ENCODE measurements around the gene TXNL1.
A peak's percentile ranks its signal among the peaks of the same experiment; 100 is the strongest.
"Not testable (repeated sequence)": the region's sequence is repeated elsewhere in the genome, so short reads cannot be mapped to it uniquely, and the experiment has no call there.

Gene TXNL1

DNA sequence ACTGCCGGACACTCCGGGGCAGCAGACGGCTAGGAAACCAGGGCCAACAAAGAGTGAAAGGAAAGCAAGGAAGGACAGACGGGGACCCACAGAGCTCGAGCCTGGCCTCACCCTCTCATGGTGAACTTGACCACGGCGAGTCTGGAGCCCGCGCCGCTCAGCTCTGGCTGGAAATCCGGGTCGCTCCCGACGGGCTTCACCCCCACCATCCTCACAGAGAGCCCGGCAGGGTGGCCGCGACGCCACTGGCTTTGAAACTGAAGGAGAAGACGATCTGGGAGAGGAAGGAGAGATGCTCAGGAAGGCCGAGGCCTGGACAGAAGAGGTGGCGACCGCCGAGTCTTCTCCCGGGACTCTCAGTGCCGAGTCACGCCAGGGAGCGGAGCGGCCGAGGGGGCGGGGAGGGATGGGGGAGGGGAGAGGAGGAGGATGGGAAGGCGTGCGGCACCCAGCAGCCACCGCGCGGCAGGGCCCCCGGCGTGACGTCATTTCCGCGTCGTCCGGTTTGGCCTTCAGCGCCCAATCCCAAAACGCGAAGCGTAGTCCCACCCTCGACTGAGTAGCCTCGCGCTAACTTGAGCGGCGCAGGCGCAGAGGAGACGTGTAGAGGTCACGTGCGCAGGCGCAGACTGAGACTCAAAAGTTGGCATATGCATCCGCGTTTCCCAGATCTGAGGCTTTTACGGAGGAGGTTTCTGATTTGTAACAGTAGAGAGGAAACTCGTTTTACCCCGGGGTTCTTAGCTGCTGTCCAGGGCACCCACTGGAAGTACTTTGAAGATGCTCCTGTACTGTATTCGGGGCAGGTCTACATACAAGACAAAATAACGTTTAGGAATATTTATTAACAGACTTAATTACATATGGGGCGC is at the start of gene TXNL1:
Gene TXNL1, minus strand, starts transcription at position 361 of the 872 bp plus-strand sequence. Its CDS starts 152 bp downstream, at position 209.
- peak; percentile 98 for DNase-seq
- in situ Hi-C loops (cut with HindIII; ENCODE audit: low pct_ligation_motif_present, low pct_unique_long_range_greater_than_20kb, low sequenced_read_pairs) = no loop called here

DNA sequence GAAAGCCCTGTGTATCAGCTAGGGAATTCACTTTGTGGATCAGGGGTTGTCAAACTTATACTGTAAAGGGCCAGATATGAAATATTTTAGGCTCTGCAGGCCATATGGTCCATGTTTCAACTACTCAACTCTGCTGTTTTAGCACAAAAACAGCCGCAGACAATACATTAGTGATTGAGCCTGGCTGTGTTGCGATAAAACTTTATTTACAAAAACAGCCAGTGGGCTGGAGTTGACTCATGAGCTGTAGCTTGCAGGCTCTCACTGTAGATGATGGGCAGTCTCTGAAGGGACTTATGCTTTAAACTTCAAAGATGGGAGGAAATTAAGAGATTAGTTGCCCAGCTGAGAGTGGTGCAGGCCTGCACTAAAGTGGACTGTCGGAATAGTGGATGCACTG is 45.9 kb upstream of the TXNL1 start:
- no peak for DNase-seq
- in situ Hi-C loops (cut with HindIII; ENCODE audit: low pct_ligation_motif_present, low pct_unique_long_range_greater_than_20kb, low sequenced_read_pairs) = no loop called here

DNA sequence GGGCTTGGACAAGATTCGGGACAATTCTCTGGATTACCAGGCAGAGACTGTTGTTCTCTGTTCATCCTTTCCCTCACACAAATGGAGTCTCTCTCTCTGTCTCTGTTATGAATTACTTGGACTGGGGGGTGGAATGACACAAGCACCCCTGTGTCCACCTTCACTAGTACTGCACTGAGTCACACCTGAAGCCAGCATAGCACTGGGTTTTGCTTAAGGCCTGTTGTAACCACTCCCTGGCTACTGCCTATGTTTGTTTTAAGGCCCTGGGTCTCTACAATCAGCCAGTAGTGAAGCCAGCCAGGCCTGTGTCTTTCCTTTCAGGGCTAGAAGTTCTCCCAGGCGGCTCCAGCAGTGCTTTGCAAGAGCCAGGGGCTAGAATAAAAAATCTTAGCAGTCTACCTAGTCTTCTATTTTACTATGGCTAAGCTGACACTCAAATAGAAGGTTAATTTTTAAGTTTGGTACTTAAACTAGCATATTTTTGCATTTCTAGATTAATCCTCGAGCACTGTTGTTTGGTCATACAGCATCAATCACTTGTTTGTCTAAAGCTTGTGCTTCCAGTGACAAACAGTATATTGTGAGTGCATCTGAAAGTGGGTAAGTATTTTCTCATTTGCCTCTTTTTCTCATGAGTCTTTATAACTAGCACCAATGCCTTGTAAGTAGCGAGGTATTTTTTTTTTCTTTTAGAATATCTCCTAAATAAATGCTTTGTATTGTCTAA is 40.6 kb upstream of the TXNL1 start:
- DNase-seq = no peak
- in situ Hi-C loops (cut with HindIII; ENCODE audit: low pct_ligation_motif_present, low pct_unique_long_range_greater_than_20kb, low sequenced_read_pairs) = no loop called here

DNA sequence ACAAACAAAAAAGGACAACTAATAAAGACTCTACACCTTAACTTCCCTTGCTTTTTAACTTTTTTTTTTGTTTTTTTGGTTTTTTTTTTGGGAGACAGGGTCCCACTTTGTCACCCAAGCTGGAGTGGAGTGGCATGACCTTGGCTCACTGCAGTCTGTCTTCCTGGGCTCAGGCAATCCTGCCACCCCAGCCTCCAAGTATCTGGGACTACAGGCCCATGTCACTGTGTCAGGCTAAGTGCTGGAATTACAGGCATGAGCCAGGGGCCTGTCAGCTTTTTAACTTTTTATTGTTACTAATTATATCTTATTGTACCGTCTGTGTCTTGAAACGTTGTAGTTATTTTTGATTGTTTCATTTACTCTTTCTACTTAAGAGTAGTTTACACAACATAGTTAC is 38.2 kb upstream of the TXNL1 start:
- in situ Hi-C loops (cut with HindIII; ENCODE audit: low pct_ligation_motif_present, low pct_unique_long_range_greater_than_20kb, low sequenced_read_pairs) = no loop called here
- no peak for DNase-seq

DNA sequence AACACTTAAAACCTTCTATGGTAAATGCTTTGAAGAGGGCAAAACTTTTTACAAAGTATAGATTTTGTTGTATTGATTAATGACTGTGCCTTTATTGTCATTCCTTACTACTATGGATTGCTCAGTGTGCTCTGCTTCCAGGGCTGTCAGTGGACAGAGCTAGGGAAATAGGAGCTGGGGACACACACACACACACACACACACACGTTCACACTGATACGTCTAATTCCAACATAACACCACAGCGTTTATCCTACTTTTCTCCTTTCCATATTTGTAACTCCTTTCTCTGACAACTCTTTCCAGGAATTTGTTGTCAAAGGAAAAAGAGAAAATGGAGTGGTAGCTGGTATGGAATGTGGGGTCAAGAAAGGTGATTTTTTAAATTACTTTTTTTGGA is 34.6 kb upstream of the TXNL1 start:
- no peak for DNase-seq
- in situ Hi-C loops (cut with HindIII; ENCODE audit: low pct_ligation_motif_present, low pct_unique_long_range_greater_than_20kb, low sequenced_read_pairs) = no loop called here

DNA sequence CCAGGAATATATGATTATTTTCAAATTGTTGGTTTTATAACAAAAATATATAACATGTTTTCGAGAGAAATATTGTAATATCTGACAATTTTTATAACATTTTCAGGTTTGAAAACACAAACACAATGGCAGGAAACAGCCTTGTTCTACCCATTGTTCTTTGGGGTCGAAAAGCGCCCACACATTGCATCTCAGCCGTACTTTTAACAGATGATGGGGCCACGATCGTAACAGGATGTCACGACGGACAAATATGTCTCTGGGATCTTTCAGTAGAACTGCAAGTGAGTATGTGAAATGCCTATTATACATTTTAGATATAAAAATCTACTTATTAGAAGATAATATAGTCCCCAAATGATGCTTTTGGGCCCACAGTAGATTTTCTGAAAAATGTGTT is 34.0 kb upstream of the TXNL1 start:
- in situ Hi-C loops (cut with HindIII; ENCODE audit: low pct_ligation_motif_present, low pct_unique_long_range_greater_than_20kb, low sequenced_read_pairs) = no loop called here
- DNase-seq = no peak

DNA sequence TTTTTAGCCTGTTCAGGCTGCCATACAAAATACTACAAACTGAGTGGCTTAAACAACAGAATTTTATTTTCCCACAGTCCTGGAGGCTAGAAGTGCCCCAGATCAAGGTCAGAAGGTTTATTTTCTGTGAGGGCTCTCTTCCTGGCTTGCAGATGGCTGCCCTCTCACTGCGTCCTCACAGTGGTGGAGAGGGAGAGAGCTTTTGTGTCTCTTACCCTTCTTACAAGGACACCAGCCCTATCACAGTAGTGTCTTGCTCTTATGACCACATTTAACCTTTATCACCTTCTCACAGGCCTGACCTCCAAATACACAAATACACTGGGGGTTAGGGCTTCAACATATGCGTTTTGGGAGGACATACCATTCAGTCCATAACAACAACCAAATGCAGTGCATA is 24.5 kb upstream of the TXNL1 start:
- DNase-seq = no peak
- in situ Hi-C loops (cut with HindIII; ENCODE audit: low pct_ligation_motif_present, low pct_unique_long_range_greater_than_20kb, low sequenced_read_pairs) = no loop called here

DNA sequence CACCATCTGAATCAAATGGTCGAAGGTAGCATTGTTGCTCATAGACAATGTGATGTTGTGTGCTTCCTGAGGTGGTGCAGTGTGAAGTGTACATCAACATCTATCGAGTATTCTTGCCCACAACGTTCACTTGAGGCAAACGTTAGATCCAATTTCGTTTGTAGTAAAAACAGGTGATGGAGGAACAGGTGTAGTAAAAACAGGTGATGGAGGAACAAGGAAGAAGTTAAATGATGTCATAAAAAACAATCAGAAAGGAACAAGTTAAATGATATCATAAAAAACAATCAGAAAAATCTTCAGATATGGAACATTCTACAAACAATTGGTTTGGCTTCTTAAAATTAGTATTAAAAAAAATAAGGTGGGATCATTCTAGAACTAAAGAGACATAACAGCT is 24.1 kb upstream of the TXNL1 start:
- no peak for DNase-seq
- in situ Hi-C loops (cut with HindIII; ENCODE audit: low pct_ligation_motif_present, low pct_unique_long_range_greater_than_20kb, low sequenced_read_pairs) = no loop called here

DNA sequence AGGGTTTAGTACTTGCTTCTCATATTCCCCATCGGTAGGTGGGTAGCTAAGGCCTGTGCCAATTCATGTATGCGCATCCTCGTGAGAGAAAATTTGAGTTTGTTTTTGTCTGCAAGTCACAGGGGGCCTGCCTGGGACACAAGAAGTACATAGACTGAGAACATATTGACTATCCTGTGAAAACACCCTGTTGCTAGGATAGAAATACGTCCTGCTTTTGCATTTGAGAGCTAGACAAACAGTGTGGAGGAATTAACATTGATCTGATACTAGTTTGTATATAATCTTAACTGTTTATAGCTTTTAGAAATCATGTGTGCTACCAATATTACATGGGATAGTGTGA is 23.6 kb upstream of the TXNL1 start:
- in situ Hi-C loops (cut with HindIII; ENCODE audit: low pct_ligation_motif_present, low pct_unique_long_range_greater_than_20kb, low sequenced_read_pairs) = no loop called here
- DNase-seq = no peak

DNA sequence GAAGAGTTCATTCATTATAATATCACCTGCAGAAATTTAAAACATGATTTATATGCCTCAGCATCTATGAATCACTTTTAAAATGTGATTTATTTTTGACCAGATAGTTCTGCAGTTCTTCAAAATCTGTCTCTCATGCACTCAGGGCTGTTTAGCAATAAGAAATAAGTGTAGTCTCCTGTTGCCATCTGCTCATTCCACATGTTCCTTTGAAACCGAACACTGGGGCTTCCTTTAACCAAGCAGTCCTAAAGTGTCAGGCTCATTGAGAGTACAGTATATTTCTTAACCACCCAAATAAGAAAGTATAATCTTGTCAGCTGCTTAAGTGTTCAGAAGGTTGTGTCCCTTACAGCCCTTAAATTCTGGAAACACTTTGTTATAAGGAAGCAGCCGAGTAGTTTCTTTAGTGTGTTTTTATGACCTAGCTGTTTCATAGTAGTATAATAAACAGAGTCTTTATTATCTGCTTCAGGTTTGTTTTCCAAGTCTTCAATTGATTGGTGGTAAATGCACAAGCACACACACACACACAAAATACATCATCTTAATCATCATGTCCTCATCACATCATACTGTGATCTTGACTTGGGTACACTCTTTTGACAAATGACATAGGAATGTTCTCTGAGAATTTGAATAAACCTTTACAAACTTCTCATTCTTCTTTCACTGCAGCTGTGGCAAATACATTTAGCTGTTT is 23.1 kb upstream of the TXNL1 start:
- in situ Hi-C loops (cut with HindIII; ENCODE audit: low pct_ligation_motif_present, low pct_unique_long_range_greater_than_20kb, low sequenced_read_pairs) = no loop called here
- DNase-seq = no peak

DNA sequence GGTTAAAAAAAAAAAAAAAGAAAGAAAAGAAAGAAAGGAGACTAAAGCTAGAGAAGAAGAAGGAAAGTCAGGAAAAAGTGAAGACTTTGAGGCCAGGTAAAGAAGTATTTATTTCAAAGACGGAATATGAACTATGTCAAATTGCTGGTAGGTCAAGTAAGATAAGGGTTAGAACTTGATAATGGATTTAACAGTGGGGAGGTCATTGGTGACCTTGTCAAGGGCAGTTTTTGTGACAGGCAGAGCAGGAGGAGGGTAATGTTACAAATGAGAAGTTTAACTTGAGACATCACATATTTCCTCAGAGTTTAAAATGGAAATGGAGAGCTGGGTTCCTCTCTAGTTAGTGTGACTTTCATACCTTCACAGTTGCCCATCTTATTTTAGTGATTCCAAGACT is 22.3 kb upstream of the TXNL1 start:
- in situ Hi-C loops (cut with HindIII; ENCODE audit: low pct_ligation_motif_present, low pct_unique_long_range_greater_than_20kb, low sequenced_read_pairs) = no loop called here

DNA sequence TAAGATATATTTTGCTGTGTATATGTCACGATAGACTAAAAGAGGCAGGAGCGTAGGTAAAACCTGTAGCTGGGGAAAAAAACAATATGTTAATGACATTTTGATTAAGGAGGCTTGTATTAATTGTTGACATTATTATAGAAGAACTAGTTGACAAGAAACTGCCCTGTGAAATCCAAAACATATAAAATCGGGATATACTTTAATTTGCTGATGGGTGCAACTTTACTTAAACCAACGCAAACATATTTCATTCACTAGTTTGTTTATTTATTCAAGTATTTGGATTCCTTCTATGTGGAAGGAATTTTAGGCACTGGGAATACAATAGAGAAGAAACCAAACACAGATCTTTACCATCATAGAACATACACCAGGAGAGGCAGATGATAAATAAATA is 20.7 kb upstream of the TXNL1 start:
- in situ Hi-C loops (cut with HindIII; ENCODE audit: low pct_ligation_motif_present, low pct_unique_long_range_greater_than_20kb, low sequenced_read_pairs) = no loop called here

More for the DNA sequence above, 22.3 kb upstream of the TXNL1 start:
- no peak for DNase-seq

DNA sequence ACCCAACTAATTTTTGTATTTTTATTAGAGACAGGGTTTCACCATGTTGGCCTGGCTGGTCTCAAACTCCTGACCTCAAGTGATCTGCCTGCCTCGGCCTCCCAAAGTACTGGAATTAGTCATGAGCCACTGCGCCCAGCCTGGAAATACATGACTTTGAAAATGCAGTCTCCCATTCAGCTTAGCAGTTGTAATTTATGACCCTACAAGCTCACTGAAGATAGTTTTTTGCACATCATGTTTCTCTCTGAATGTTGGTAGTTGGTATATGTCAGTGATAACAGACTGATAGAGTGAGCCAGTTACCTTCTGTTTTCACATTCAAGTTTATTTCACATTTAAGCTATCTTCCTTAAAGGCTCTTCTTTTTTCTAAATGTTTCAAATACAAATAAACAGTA is 19.9 kb upstream of the TXNL1 start:
- DNase-seq = no peak
- in situ Hi-C loops (cut with HindIII; ENCODE audit: low pct_ligation_motif_present, low pct_unique_long_range_greater_than_20kb, low sequenced_read_pairs) = no loop called here

More for the DNA sequence above, 20.7 kb upstream of the TXNL1 start:
- DNase-seq = no peak

DNA sequence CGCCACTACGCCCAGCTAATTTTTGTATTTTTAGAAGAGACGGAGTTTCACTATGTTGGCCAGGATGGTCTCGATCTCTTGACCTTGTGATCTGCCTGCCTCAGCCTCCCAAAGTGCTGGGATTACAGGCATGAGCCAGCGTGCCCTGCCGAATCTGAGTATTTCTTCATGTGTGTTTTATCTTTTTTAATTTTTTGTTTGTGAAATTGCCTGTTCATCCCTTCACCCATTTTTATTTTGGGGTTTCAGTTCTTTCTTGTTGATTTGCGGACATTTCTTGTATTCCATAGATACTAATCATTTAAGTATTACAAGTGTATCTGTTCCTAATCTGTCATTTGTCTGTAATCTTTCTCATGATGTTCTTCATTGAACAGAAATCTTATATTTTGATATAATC is 15.9 kb upstream of the TXNL1 start:
- DNase-seq; in situ Hi-C loops (cut with HindIII; ENCODE audit: low pct_ligation_motif_present, low pct_unique_long_range_greater_than_20kb, low sequenced_read_pairs): not testable (repeated sequence)

DNA sequence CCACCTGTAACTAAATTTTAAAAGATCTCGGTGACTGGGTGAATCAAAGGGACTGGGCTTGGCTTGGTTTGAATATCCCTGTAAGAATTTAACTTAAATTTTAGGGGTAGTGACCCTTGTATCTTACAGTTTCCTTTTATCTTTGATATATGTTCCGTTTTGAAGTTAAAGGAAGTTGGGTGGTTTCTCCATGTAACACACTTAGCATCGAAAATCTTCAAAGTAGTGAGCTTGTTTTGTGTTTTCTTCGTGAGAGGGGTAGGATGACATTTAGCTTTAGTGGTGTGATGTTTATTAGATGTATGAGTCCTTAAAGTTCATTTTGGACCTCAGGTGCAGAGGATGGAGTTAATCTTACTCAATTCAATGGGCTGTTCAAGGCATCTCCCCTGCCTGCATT is 14.4 kb upstream of the TXNL1 start:
- DNase-seq = no peak
- in situ Hi-C loops (cut with HindIII; ENCODE audit: low pct_ligation_motif_present, low pct_unique_long_range_greater_than_20kb, low sequenced_read_pairs) = no loop called here

DNA sequence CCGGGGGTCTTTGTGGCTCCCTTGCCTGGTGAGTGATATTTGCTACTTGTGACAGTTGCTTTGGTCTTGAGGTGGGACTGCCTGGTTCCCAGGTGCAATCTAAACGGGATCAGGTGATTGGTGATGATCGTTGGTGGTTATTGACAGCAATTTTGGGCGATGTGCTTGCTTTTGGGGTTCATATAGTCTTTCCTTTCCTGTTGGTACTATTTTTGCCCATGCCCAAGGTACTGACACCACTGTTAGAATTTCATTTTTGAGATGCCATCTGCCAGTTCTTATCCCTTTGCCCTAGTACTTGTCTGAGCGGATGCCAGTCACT is 13.3 kb upstream of the TXNL1 start:
- in situ Hi-C loops (cut with HindIII; ENCODE audit: low pct_ligation_motif_present, low pct_unique_long_range_greater_than_20kb, low sequenced_read_pairs) = no loop called here
- DNase-seq = no peak

DNA sequence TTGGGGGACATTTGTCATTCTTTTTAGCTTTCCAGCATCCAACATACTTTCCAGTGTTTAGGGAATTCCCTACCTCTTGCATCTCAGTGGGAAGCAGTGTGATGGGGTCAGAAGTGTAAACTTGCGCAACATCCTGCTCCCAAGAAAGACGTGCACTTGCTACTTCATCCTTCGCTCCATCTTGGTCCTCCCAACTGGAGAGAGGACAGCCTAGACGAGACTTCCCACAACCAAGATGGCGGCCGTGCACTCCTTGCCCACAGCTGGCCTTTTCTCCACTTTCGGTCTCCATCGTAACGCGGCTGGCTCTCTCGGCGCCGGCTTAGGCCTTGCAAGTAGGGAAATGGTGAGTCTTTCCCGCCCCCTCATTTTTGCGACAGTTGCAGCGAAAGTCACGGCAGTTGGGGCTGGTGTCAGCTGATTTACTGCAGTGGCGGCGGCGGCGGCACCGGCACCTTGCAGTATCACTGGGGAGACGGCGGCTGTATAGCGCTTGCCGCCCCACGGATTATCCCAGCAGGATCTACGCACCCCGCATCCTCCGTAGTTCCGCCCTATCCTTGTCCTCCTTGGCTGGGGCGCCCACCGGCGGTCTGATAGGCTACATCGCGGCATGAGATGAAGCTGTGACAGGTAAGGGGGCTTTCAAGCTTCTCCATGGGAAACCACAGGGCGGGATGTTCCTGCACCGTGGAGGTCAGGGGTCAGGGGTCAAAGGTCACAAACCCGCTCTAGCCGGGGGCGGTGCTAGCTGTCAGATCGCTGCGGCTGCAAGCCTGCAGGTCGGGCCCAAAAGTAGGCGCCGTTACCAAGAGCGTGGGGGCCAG is 12.8 kb upstream of the TXNL1 start, which contains the start of gene WDR7:
Gene WDR7, plus strand, starts transcription at position 416 of the 827 bp plus-strand sequence. CDS start 21,157 bp downstream, outside the sequence.
- in situ Hi-C loops (cut with HindIII; ENCODE audit: low pct_ligation_motif_present, low pct_unique_long_range_greater_than_20kb, low sequenced_read_pairs) = no loop called here
- DNase-seq = peak; percentile 96

DNA sequence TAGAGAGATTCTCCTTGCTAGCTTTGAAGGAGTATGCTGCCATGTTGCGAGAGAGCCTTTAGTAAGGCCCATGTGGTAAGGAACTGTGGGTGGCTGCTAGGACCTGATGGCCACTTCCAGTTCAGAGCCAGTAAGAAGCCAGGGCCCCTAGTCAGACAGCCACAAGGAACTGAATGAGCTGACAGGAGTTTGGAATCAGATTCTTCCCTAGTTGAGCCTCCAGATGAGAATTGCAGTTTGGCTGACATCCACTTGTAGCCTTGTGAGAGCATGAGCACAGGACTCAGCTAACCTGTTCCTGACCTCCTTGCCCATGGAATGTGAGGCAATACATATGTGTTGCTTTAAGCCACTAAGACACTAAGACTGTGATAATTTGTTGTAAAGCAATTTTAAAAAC is 11.6 kb upstream of the TXNL1 start:
- DNase-seq = no peak
- in situ Hi-C loops (cut with HindIII; ENCODE audit: low pct_ligation_motif_present, low pct_unique_long_range_greater_than_20kb, low sequenced_read_pairs) = no loop called here

Data from ACHN (cell line).